Panc1 (cell line): ENCODE data around the gene PHLDB2.

Source experiments
- CTCF ChIP-seq: fragments of 450-650 bp; IDR thresholded peaks from 2 replicates; pipeline ENCODE4 v1.5.1; 2017; ENCODE audit warnings: mild to moderate bottlenecking
- POLR2AphosphoS5 ChIP-seq: IDR thresholded peaks from 2 replicates; pipeline ENCODE4 v1.6.1; 2012; ENCODE audit warnings: mild to moderate bottlenecking, low read depth, low read length, moderate library complexity
- REST ChIP-seq, 2 experiments: IDR thresholded peaks; 2 replicates each; pipeline ENCODE4 v1.6.1; 2011 to 2012; ENCODE audit warnings: low read depth in 2 of 2, control low read depth in 1 of 2, low read length in 1 of 2, mild to moderate bottlenecking in 1 of 2, moderate library complexity in 1 of 2; ENCODE audit not compliant: insufficient read depth in 1 of 2
- SIN3A ChIP-seq: IDR thresholded peaks from 2 replicates; pipeline ENCODE4 v1.6.1; 2012; ENCODE audit warnings: low read depth, mild to moderate bottlenecking, low read length, moderate library complexity, borderline replicate concordance; ENCODE audit not compliant: insufficient read depth
- TCF7L2 ChIP-seq: IDR thresholded peaks from 2 replicates; pipeline ENCODE4 v1.6.1; 2011; ENCODE audit warnings: mild to moderate bottlenecking, low read depth, low read length, inconsistent platforms

- no peak for TF ChIP-seq CTCF
- TF ChIP-seq TCF7L2, result no peak
- no peak for TF ChIP-seq POLR2AphosphoS5
- TF ChIP-seq REST (IDR thresholded peaks at IDR 0.05; ENCODE audit: insufficient read depth in 1 of 2, low read depth in 2 of 2, low read length in 1 of 2), result no peak
- no peak for TF ChIP-seq SIN3A
Observed at GRCh38 chr3:111821891-111822290, 37.2 kb upstream of the PHLDB2 start.
